GM12801 (cell line): Measurements from ENCODE around the gene RHOT2.

Experiments
- CTCF ChIP-seq: IDR thresholded peaks from one replicate; pipeline ENCODE4 v1.5.1; 2011; ENCODE audit warnings: control low read depth; ENCODE audit not compliant: insufficient read length; ENCODE audit errors: extremely low read depth

Gene RHOT2

GRCh38 chr16:625117-625976, 42.6 kb upstream of the RHOT2 start:
- no peak for TF ChIP-seq CTCF

GRCh38 chr16:625977-626765, 41.8 kb upstream of the RHOT2 start:
- TF ChIP-seq CTCF, result no peak

- TF ChIP-seq CTCF, result no peak
These were observed 41.0 kb upstream of the RHOT2 start for GRCh38 chr16:626787-627453.

GRCh38 chr16:627454-628239, 40.3 kb upstream of the RHOT2 start:
- no peak for TF ChIP-seq CTCF

GRCh38 chr16:628321-629061, 39.4 kb upstream of the RHOT2 start:
- TF ChIP-seq CTCF, result no peak

- no peak for TF ChIP-seq CTCF
These were observed 38.6 kb upstream of the RHOT2 start for GRCh38 chr16:629185-629832.
